RPMI7951 (cell line): Measurements from ENCODE around the gene EN2. TPM values are rescaled to one million over a fixed set of nuclear protein-coding genes. Genes with fewer than 3 reads are reported as not detected.

Experiments used
- DNase-seq: peaks from one replicate; pipeline ENCODE4 v3.0.0-alpha.2; 2012; ENCODE audit warnings: low read depth
- total RNA-seq: library from RNA; depleted of rRNA; stranded (reverse); fragments of >200 nt; shearing (Covaris generic); gene quantifications from 2 replicates; pipeline ENCODE4 v1.2.3, GENCODE V29; 2014; rRNA removed

The EN2 gene
- not detected in 2 replicates for total RNA-seq

- peak; percentile 13 for DNase-seq
Measured at GRCh38 chr7:155458111-155458877, at the start of gene EN2. Gene EN2 (plus strand): TSS chr7:155458129. CDS start chr7:155458378, 249 bp downstream.

GRCh38 chr7:155408651-155409586, 49.0 kb upstream of the EN2 start:
- DNase-seq: no peak

GRCh38 chr7:155409980-155410379, 47.9 kb upstream of the EN2 start:
- no peak for DNase-seq

GRCh38 chr7:155410431-155410830, 47.5 kb upstream of the EN2 start:
- no peak for DNase-seq

GRCh38 chr7:155411718-155412415, 46.1 kb upstream of the EN2 start:
- no peak for DNase-seq

GRCh38 chr7:155412416-155413253, 45.3 kb upstream of the EN2 start:
- DNase-seq: peak; percentile 27

GRCh38 chr7:155414547-155415492, 43.1 kb upstream of the EN2 start:
- no peak for DNase-seq

GRCh38 chr7:155416646-155417380, 41.1 kb upstream of the EN2 start:
- DNase-seq: no peak

- no peak for DNase-seq
Measured at GRCh38 chr7:155418304-155418703, 39.6 kb upstream of the EN2 start.

GRCh38 chr7:155418941-155419755, 38.8 kb upstream of the EN2 start:
- DNase-seq: no peak

GRCh38 chr7:155420116-155420515, 37.8 kb upstream of the EN2 start:
- DNase-seq: no peak

GRCh38 chr7:155422151-155422550, 35.8 kb upstream of the EN2 start:
- DNase-seq: no peak

GRCh38 chr7:155422599-155423336, 35.2 kb upstream of the EN2 start:
- DNase-seq: no peak

- DNase-seq: no peak
Measured at GRCh38 chr7:155423337-155424285, 34.3 kb upstream of the EN2 start.

GRCh38 chr7:155424301-155425010, 33.5 kb upstream of the EN2 start:
- DNase-seq: no peak

GRCh38 chr7:155425011-155425340, 33.0 kb upstream of the EN2 start:
- DNase-seq: no peak
